Fibroblast of lung (primary cell): ENCODE measurements around the gene KLC4. TPM values are rescaled to one million over a fixed set of nuclear protein-coding genes. Genes with fewer than 3 reads are reported as not detected.
A peak's percentile ranks its signal among the peaks of the same experiment; 100 is the strongest.

Experiments used
- DNase-seq, 2 donors: peaks; one replicate each; pipeline versions ENCODE4 v3.0.0 to v3.0.0-alpha.2; 2010; ENCODE audit warnings: low read depth in 2 of 2
- H2AFZ ChIP-seq: 2 replicates; pipeline ENCODE4 v1.5.1; 2012; ENCODE audit warnings: low read length, control low read depth, inconsistent platforms
- H3K27ac ChIP-seq: 2 replicates; pipeline ENCODE4 v1.5.1; 2011; ENCODE audit warnings: low read length, control low read depth; ENCODE audit not compliant: insufficient read depth
- H3K27me3 ChIP-seq: 2 replicates; pipeline ENCODE4 v1.5.1; 2011; ENCODE audit warnings: mild to moderate bottlenecking, low read length; ENCODE audit not compliant: control insufficient read depth, insufficient read depth
- H3K36me3 ChIP-seq: 2 replicates; pipeline ENCODE4 v1.5.1; 2011; ENCODE audit warnings: low read length; ENCODE audit not compliant: control insufficient read depth, insufficient read depth
- H3K4me1 ChIP-seq: 2 replicates; pipeline ENCODE4 v1.5.1; 2011; ENCODE audit warnings: low read length; ENCODE audit not compliant: control insufficient read depth, insufficient read depth; ENCODE audit errors: extremely low read depth
- H3K4me2 ChIP-seq: 2 replicates; pipeline ENCODE4 v1.5.1; 2011; ENCODE audit warnings: low read length, control low read depth; ENCODE audit not compliant: insufficient read depth; ENCODE audit errors: extremely low read depth
- H3K4me3 ChIP-seq, 4 experiments: fragments of 200-600 bp in 1 of 4; sonication (generic) in 1 of 4; replicated peaks in 1 of 4; 2 replicates each; pipeline ENCODE4 v1.5.1; 2011 to 2016; ENCODE audit warnings: low read length in 4 of 4, low read depth in 3 of 4, mild to moderate bottlenecking in 3 of 4, control low read depth in 2 of 4, inconsistent platforms in 1 of 4, mixed read lengths in 1 of 4; ENCODE audit not compliant: insufficient read depth in 1 of 4; ENCODE audit errors: control extremely low read depth in 1 of 4
- H3K79me2 ChIP-seq: 2 replicates; pipeline ENCODE4 v1.5.1; 2012; ENCODE audit warnings: mild to moderate bottlenecking, low read length, inconsistent platforms; ENCODE audit not compliant: control insufficient read depth, insufficient read depth
- H3K9ac ChIP-seq: 2 replicates; pipeline ENCODE4 v1.5.1; 2011; ENCODE audit warnings: mild to moderate bottlenecking, low read length, control low read depth; ENCODE audit not compliant: insufficient read depth
- H3K9me3 ChIP-seq: 2 replicates; pipeline ENCODE4 v1.5.1; 2012; ENCODE audit warnings: low read depth, low read length; ENCODE audit not compliant: control insufficient read depth, insufficient read depth
- H4K20me1 ChIP-seq: 2 replicates; pipeline ENCODE4 v1.5.1; 2011; ENCODE audit warnings: low read length; ENCODE audit not compliant: control insufficient read depth, insufficient read depth; ENCODE audit errors: extremely low read depth
- EZH2 ChIP-seq: IDR thresholded peaks from 2 replicates; pipeline ENCODE4 v1.5.1; 2012; ENCODE audit warnings: low read length, control low read depth, mild to moderate bottlenecking; ENCODE audit errors: missing control alignments
- polyA plus RNA-seq, 2 donors: library from polyadenylated mRNA; depleted of rRNA in 1 of 2; stranded (reverse) in 1 of 2; unstranded in 1 of 2; fragments of >200 nt; gene quantifications; 2 replicates each; pipeline ENCODE4 v1.2.1, GENCODE V29; 2011 to 2012; ENCODE audit warnings: missing spikeins in 1 of 2
- total RNA-seq: library from RNA; depleted of rRNA; stranded (reverse); fragments of >200 nt; gene quantifications from 2 replicates; pipeline ENCODE4 v1.2.1, GENCODE V29; 2014
- TF ChIP-seq, protein P1 (sequence below), 2 donors: IDR thresholded peaks in 1 of 2; conservative IDR thresholded peaks in 1 of 2; 1 replicate in 1 of 2; 2 replicates in 1 of 2; pipeline ENCODE4 v1.5.1; 2011 to 2012; ENCODE audit warnings: low read length in 2 of 2, control low read depth in 1 of 2, inconsistent platforms in 1 of 2, low read depth in 1 of 2, mild to moderate bottlenecking in 1 of 2

KLC4 gene
- total and polyA plus RNA-seq, 2 donors (not counting 1 experiment from before 2014, with no cell fraction given) = 7.2 to 22.5 TPM

DNA sequence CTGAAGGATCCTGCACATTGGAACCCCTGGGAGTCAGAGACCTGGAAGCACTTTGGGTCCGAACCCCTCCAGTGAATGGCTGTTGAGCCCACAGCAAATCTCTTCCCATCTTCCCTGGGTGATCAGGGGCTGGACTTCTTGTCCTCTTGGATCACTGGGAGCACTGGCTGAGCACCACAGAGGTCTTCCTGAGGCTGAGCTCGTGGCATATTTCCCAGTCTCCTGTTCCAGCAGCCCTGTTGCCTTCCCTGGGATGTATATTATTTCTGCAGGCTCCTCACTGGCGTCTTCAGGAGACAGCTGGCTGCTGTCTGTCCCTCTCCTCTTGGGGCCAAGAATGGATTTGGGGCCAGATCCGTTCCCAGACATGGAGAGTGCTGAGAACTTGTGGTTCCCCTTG is 60.1 kb downstream of the KLC4 start:
- DNase-seq = peak in 1 of 2 donors; percentile 77
- no peak overlapping the region for H2AFZ ChIP-seq
- H3K9ac ChIP-seq = no peak overlapping the region
- TF ChIP-seq, protein P1, sequence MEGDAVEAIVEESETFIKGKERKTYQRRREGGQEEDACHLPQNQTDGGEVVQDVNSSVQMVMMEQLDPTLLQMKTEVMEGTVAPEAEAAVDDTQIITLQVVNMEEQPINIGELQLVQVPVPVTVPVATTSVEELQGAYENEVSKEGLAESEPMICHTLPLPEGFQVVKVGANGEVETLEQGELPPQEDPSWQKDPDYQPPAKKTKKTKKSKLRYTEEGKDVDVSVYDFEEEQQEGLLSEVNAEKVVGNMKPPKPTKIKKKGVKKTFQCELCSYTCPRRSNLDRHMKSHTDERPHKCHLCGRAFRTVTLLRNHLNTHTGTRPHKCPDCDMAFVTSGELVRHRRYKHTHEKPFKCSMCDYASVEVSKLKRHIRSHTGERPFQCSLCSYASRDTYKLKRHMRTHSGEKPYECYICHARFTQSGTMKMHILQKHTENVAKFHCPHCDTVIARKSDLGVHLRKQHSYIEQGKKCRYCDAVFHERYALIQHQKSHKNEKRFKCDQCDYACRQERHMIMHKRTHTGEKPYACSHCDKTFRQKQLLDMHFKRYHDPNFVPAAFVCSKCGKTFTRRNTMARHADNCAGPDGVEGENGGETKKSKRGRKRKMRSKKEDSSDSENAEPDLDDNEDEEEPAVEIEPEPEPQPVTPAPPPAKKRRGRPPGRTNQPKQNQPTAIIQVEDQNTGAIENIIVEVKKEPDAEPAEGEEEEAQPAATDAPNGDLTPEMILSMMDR (conservative IDR thresholded peaks at IDR 0.05 in 1 of 2, IDR thresholded peaks at IDR 0.05 in 1 of 2; ENCODE audit: low read depth in 1 of 2, low read length in 2 of 2) = no peak
- no peak for TF ChIP-seq EZH2
- no peaks in the 10 kb centered on the region for H3K27me3 ChIP-seq
- peaks cover 7% of the 10 kb centered on the region for H3K79me2 ChIP-seq
- peaks cover 49% of the 10 kb centered on the region for H3K4me1 ChIP-seq
- H3K27ac ChIP-seq = no peak overlapping the region
- H4K20me1 ChIP-seq = no peaks in the 10 kb centered on the region
- no peaks in the 10 kb centered on the region for H3K9me3 ChIP-seq
- no peaks in the 10 kb centered on the region for H3K36me3 ChIP-seq
- H3K4me2 ChIP-seq = no peak overlapping the region
- H3K4me3 ChIP-seq = no peak overlapping the region

DNA sequence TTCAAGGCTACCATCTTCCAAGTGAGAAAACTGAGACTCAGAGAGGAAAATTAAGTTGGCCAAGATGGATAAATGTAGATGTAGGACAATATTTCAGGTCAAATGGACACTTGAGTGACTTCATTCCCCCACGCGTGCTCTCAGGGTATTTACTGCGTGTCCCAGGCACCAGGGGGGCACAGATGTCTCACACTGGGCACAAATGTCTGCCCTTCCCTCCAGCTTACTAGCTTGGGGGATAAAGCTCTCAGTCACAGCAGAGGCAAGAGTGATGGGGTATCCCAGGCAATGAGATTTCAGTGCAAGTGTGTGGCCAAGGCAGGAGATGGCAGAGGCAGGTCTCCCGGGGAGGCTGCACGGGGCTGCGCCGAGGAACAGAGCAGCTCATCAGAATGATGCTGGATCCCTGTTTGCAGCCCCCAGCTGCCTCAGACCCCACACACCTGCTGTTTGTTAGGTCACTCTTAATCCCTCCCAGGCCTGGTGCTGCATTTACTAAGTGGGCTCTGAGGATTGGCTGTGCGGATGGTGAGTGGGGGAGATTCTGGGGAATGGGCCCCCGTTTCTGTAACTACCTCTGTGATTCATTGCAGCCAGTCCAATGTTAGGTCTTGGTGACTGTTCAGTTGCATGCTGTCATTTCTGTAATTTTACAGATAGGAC is 60.8 kb downstream of the KLC4 start:
- Histone ChIP-seq H3K79me2 (peaks cover 7% of the 10 kb centered on the region), H3K4me1 (peaks cover 55% of the 10 kb centered on the region), H3K27ac (peak overlapping the region; percentile 94), H3K4me2 (peak overlapping the region; percentile 62), H2AFZ (no peak overlapping the region), H3K27me3 (no peaks in the 10 kb centered on the region), H3K9me3 (no peaks in the 10 kb centered on the region), H3K36me3 (no peaks in the 10 kb centered on the region), H3K4me3 (no peak overlapping the region), H3K9ac (peak overlapping the region; percentile 20), H4K20me1 (no peaks in the 10 kb centered on the region)
- TF ChIP-seq, protein P1 (conservative IDR thresholded peaks at IDR 0.05 in 1 of 2, IDR thresholded peaks at IDR 0.05 in 1 of 2; ENCODE audit: low read depth in 1 of 2, low read length in 2 of 2) = no peak
- no peak for TF ChIP-seq EZH2
- DNase-seq = no peak

DNA sequence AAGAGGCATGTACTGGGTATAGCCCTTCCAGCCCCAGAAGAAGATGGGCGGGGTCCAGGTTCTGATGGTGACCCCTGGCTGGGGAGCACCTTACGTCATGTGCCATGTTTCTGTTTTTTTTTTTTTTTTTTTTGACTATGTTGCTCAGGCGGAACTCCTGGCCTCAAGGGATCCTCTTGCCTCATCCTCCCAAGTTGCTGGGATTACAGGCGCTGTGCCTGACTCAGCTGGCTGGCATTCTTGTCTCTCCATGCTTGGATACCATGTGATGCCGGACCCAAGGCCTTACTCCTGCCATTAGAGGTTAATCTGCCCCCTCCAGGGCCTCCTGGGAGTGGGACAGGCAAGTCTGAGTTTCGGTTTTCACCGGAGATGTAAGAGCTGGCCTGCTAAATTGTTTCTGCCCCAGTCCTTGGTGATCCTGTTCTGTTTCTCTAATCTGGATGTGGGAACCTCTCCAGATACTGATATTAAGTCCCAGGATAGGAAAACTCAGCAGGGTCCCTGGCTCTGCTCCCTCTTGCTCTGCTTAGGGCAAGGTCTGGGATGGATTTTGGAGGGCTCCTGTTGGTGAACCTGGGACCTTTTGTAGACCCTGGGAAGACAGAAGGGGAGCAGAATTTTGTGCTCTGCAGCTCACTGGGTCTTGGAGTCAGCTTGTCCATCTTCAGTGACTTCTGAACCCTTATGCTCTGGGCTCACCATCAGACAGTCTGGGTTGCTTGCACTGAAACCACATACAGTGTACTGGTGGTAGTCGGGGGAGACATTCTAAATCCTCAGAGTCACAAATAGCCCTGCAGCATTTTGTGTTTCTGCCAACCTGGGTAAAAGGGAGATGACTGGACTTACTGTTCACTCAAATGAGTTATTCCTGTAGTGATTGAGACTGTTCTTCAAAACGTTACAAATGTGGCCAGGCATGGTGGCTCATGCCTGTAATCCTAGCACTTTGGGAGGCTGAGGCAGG is 61.8 kb downstream of the KLC4 start:
- Histone ChIP-seq H3K27me3 (no peaks in the 10 kb centered on the region), H3K27ac (peak overlapping the region; percentile 94), H4K20me1 (no peaks in the 10 kb centered on the region), H3K36me3 (no peaks in the 10 kb centered on the region), H3K4me3 (peak overlapping the region in 2 of 4 experiments; percentile 5 to 6), H3K9ac (peak overlapping the region; percentile 40), H3K4me2 (peak overlapping the region; percentile 62), H3K79me2 (peaks cover 7% of the 10 kb centered on the region), H3K9me3 (no peaks in the 10 kb centered on the region), H2AFZ (no peak overlapping the region), H3K4me1 (peaks cover 57% of the 10 kb centered on the region)
- DNase-seq = peak; percentile 98
- TF ChIP-seq, protein P1 (conservative IDR thresholded peaks at IDR 0.05 in 1 of 2, IDR thresholded peaks at IDR 0.05 in 1 of 2; ENCODE audit: low read depth in 1 of 2, low read length in 2 of 2) = peak in 1 of 2 donors; percentile 21
- TF ChIP-seq EZH2 = no peak
